Erythroblast (primary cell): ENCODE results near the gene GYPA.

Source experiments
- GATA1 ChIP-seq: IDR thresholded peaks from 2 replicates; pipeline ENCODE4 v1.6.1; 2011; ENCODE audit warnings: low read depth, mild to moderate bottlenecking, control low read depth, low read length, moderate library complexity
- POLR2A ChIP-seq: IDR thresholded peaks from 2 replicates; pipeline ENCODE4 v1.6.1; 2011; ENCODE audit warnings: mild to moderate bottlenecking, low read length

DNA sequence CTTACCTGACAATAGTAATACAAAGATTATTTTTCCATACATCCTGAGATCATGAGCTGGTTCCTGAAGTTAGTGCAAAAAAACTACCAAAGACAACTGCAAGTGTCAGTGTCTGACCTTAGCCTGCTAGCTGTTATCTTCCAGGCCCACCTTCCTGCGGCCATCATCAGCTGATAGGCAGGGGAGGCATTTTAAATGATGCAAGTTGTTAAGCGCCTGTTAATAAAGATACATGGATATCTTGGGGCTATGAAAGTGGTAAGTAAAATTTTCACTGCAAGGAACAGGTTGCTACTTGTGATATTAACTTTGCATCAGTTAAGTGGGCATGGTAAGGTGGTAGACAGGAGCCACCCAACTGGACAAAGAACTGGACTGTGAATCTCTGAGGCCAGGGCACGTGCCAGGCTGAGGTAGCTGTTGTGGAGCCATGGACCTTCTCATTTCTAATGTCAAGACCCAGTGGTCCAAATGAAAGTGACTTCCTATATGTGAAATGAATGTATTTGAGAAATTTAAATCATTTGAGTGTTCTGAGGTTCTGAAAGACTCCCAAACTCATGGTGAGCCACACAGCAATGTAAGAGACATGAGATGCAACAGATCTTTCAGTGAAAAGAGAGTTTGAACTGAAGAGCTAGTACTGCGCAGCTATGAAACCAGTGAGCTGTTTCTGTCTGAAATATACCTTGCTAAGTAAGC, at the start of gene GYPA:
- TF ChIP-seq POLR2A, result peak; percentile 73
- peak; percentile 34 for TF ChIP-seq GATA1
